SK-N-DZ (cell line): ENCODE results near the gene PUM2. TPM values are rescaled to one million over a fixed set of nuclear protein-coding genes. Genes with fewer than 3 reads are reported as not detected.
"Not testable (repeated sequence)": the region's sequence is repeated elsewhere in the genome, so short reads cannot be mapped to it uniquely, and the experiment has no call there.

Experiments used
- DNase-seq: peaks from one replicate; pipeline ENCODE4 v3.0.0-alpha.2; 2015; ENCODE audit warnings: low spot score
- polyA plus RNA-seq, 2 experiments: library from polyadenylated mRNA; depleted of rRNA; stranded (reverse); fragments of >200 nt; gene quantifications; 2 replicates each; pipeline ENCODE4 v1.2.3, GENCODE V29; 2014

PUM2 gene
- polyA plus RNA-seq (2014; cell fraction: cytosol; rRNA removed) = 20.8 and 31.6 TPM in 2 replicates
- polyA plus RNA-seq (2014; cell fraction: nucleus; rRNA removed) = 16.8 and 32.0 TPM in 2 replicates

GRCh38 chr2:20350753-20351554 is at the start of gene PUM2:
Gene PUM2, minus strand, starts transcription at chr2:20350844. Its CDS starts 23,484 bp downstream, at chr2:20327360.
- peak; percentile 95 for DNase-seq

GRCh38 chr2:20400306-20400705 is 49.7 kb upstream of the PUM2 start:
- DNase-seq = no peak

GRCh38 chr2:20398956-20399567 is 48.4 kb upstream of the PUM2 start:
- DNase-seq = no peak

- no peak for DNase-seq
Observed at GRCh38 chr2:20397811-20398447, 47.3 kb upstream of the PUM2 start.

- no peak for DNase-seq
Observed at GRCh38 chr2:20396356-20397000, 45.8 kb upstream of the PUM2 start.

GRCh38 chr2:20393986-20394385 is 43.3 kb upstream of the PUM2 start:
- no peak for DNase-seq

GRCh38 chr2:20391951-20392699 is 41.5 kb upstream of the PUM2 start:
- no peak for DNase-seq

GRCh38 chr2:20390524-20391123 is 40.0 kb upstream of the PUM2 start:
- DNase-seq = no peak

- DNase-seq = no peak
Observed at GRCh38 chr2:20384953-20385352, 34.3 kb upstream of the PUM2 start.

- DNase-seq = no peak
Observed at GRCh38 chr2:20382965-20383810, 32.5 kb upstream of the PUM2 start.

GRCh38 chr2:20381457-20381856 is 30.8 kb upstream of the PUM2 start:
- no peak for DNase-seq

GRCh38 chr2:20378891-20379519 is 28.4 kb upstream of the PUM2 start:
- DNase-seq = peak; percentile 58

- DNase-seq = no peak
Observed at GRCh38 chr2:20378341-20378740, 27.7 kb upstream of the PUM2 start.

- DNase-seq = no peak
Observed at GRCh38 chr2:20377741-20378140, 27.1 kb upstream of the PUM2 start.

GRCh38 chr2:20374982-20375381 is 24.3 kb upstream of the PUM2 start:
- not testable (repeated sequence) for DNase-seq

- no peak for DNase-seq
Observed at GRCh38 chr2:20372896-20373640, 22.4 kb upstream of the PUM2 start.

GRCh38 chr2:20371323-20372025 is 20.8 kb upstream of the PUM2 start:
- no peak for DNase-seq

GRCh38 chr2:20370191-20370590 is 19.5 kb upstream of the PUM2 start:
- DNase-seq = no peak
